D721Med (cell line): ENCODE data around the gene BRINP3.
A peak's percentile ranks its signal among the peaks of the same experiment; 100 is the strongest.

Experiments used
- DNase-seq: peaks from one replicate; pipeline ENCODE4 v3.0.0; 2011; ENCODE audit warnings: low spot score; ENCODE audit not compliant: insufficient read length
- FAIRE-seq: peaks from 2 replicates; lab custom pipeline; 2011; peaks lifted over from hg19 to GRCh38; lab: Jason Lieb, UNC
- TF ChIP-seq, protein P1 (sequence below): IDR thresholded peaks from 2 replicates; pipeline ENCODE4 v1.5.1; 2012; ENCODE audit warnings: mild to moderate bottlenecking, control low read depth; ENCODE audit not compliant: insufficient read depth; ENCODE audit errors: missing control alignments

Gene BRINP3

GRCh38 chr1:190154744-190155143, 322.9 kb downstream of the BRINP3 start:
- FAIRE-seq = peak; percentile 69
- DNase-seq = no peak
- TF ChIP-seq, protein P1, sequence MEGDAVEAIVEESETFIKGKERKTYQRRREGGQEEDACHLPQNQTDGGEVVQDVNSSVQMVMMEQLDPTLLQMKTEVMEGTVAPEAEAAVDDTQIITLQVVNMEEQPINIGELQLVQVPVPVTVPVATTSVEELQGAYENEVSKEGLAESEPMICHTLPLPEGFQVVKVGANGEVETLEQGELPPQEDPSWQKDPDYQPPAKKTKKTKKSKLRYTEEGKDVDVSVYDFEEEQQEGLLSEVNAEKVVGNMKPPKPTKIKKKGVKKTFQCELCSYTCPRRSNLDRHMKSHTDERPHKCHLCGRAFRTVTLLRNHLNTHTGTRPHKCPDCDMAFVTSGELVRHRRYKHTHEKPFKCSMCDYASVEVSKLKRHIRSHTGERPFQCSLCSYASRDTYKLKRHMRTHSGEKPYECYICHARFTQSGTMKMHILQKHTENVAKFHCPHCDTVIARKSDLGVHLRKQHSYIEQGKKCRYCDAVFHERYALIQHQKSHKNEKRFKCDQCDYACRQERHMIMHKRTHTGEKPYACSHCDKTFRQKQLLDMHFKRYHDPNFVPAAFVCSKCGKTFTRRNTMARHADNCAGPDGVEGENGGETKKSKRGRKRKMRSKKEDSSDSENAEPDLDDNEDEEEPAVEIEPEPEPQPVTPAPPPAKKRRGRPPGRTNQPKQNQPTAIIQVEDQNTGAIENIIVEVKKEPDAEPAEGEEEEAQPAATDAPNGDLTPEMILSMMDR = no peak

DNA sequence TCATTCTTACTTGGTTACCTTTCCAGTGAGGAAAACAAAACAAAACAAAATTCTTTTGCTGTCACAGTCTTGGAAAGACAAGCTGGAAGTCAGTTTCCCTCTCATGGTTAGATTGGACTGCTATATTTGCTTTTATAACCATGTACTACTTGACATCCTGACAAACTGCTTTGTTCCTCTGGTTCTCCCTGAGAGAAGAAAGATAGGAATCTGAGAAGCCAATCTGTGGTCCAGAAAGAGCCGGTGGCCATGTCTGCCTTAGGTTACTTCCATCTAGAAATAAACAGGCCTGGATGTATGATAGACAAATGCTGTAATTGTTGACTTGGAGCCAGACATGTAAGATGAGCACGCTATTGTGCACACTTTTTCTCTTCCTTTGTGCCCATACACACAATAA, 330.0 kb downstream of the BRINP3 start:
- FAIRE-seq (peak; percentile 53), DNase-seq (no peak)
- TF ChIP-seq, protein P1 = no peak

- DNase-seq (no peak), FAIRE-seq (no peak)
- TF ChIP-seq, protein P1 = no peak
These were observed 333.0 kb downstream of the BRINP3 start for GRCh38 chr1:190144650-190145049.

DNA sequence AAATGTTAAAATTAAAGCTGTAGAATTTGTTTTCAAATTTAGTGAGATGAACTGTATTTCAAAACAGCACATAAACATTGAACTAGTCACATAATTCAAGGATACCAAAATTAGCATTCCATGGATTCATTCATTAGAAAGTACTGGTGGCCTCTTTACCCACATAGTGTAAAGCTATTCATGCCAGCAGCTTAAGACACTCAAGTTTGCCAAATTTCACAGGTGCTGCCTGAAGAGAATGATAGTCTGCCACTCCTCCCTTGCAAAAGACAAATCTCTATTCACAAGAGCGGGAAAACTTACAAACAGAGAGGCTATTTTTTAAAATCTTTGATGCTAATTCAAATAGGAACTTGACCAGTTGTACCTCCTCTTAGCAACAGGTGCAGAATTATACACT, 337.0 kb downstream of the BRINP3 start:
- DNase-seq (no peak), FAIRE-seq (no peak)
- TF ChIP-seq, protein P1 = no peak

DNA sequence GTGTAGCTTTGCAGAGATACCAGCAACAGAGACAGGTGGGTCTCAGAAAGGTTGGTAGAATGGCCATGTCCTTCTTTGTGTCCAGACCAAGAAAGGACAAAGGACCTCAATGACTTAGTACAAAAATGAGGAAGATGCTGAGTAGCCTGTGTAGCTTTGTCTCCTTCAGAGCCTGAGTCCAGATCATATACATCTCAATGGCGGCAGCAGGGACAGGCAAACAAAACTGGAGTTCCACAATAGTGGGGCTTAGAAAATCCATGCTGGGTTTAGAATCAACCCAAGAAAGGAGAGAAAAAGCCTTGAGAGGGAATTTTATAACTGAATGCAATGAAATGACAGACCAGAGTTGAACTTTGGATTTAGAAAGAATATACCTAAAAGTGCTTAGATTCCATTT, 339.0 kb downstream of the BRINP3 start:
- no peak for DNase-seq
- no peak for FAIRE-seq
- TF ChIP-seq, protein P1 = no peak

DNA sequence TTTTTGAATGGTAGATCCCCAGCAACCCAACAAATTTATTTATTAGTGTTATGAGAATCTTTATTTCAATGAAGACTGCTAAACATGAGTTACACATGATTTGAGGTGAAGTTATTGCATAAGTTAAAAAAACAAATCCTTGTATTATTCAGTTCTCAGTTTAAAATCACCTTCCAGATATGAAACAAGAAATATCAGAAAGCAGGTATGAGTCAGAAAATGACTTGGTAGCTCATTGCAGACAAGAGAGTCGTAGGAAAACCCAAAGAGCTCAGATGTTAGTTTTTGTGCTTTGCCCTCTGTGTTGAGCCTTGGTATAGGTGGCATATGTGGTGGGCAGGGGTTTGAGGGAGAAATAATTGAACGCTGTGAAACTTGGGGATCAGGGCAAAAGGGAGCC, 339.4 kb downstream of the BRINP3 start:
- TF ChIP-seq, protein P1 = no peak
- FAIRE-seq = no peak
- no peak for DNase-seq

- no peak for FAIRE-seq
These were observed 348.3 kb downstream of the BRINP3 start for GRCh38 chr1:190129366-190129765.

More at GRCh38 chr1:190129366-190129765, 348.3 kb downstream of the BRINP3 start:
- TF ChIP-seq, protein P1 = no peak
- DNase-seq = no peak
